Left lung (tissue), 10 donors: ENCODE measurements around the gene KDM3B. TPM values are rescaled to one million over a fixed set of nuclear protein-coding genes. Genes with fewer than 3 reads are reported as not detected.

Source experiments
- ATAC-seq: fragments of 200-7000 bp; cut with Tn5 transposase; one replicate; pipeline ENCODE4 v1.9.1; 2020; ENCODE audit warnings: moderate library complexity
- DNase-seq, 4 donors: peaks; one replicate each; pipeline ENCODE4 v3.0.0-alpha.2; 2013 to 2020
- H3K27ac ChIP-seq, 2 donors: fragments of 200-600 bp; sonication (generic) in 1 of 2; one replicate each; pipeline versions ENCODE4 v1.5.0 to v1.8.0; 2020 to 2021
- H3K27me3 ChIP-seq, 2 donors: fragments of 200-600 bp; sonication (generic) in 1 of 2; one replicate each; pipeline versions ENCODE4 v1.5.0 to v1.8.0; 2020 to 2021
- H3K36me3 ChIP-seq, 2 donors: fragments of 200-600 bp; sonication (generic) in 1 of 2; one replicate each; pipeline versions ENCODE4 v1.5.0 to v1.8.0; 2020 to 2021
- H3K4me1 ChIP-seq, 2 donors: fragments of 200-600 bp; one replicate each; pipeline ENCODE4 v1.8.0; 2021
- H3K4me3 ChIP-seq, 2 donors: fragments of 200-600 bp; sonication (generic) in 1 of 2; one replicate each; pipeline versions ENCODE4 v1.5.0 to v1.8.0; 2020 to 2021; ENCODE audit warnings: mild to moderate bottlenecking in 1 of 2
- H3K9me3 ChIP-seq, 2 donors: fragments of 200-600 bp; sonication (generic) in 1 of 2; one replicate each; pipeline versions ENCODE4 v1.5.0 to v1.8.0; 2020 to 2021
- CTCF ChIP-seq, 2 donors: fragments of 200-600 bp; sonication (generic) in 1 of 2; IDR thresholded peaks; one replicate each; pipeline versions ENCODE4 v1.5.0 to v1.8.0; 2021; ENCODE audit warnings: antibody characterized with exemption in 2 of 2
- intact Hi-C, 2 donors: fragments of 100-400 bp; cut with DNase I; formaldehyde crosslinking; loops; one replicate each; pipeline versions ENCODE4 v1.11.2 to v1.14.2; 2022
- polyA plus RNA-seq, 6 donors: library from polyadenylated mRNA; unstranded; fragments of 120-200 nt; gene quantifications; one replicate each; pipeline ENCODE4 v1.2.1, GENCODE V29; 2013; ENCODE audit not compliant: insufficient read length in 6 of 6
- total RNA-seq, 2 donors: library from RNA; stranded (reverse); fragmentation: NEBNext Ultra II Directional; extraction: Animal tissue kit (Norgen Biotek cat#: 25700); gene quantifications; one replicate each; pipeline ENCODE4 v1.2.1, GENCODE V29; 2021
- donor health status: DM: no; HTN: yes; CAD: no.
- donor health status: DM: no; HTN: no; CAD: no.

KDM3B gene
- total and polyA plus RNA-seq, 8 donors = 47.5 to 96.3 (median 79.5) TPM

- TF ChIP-seq CTCF (IDR thresholded peaks at IDR 0.05) = peak; percentile 88 to 97
- peak overlapping the region; percentile 84 for H3K4me3 ChIP-seq
- DNase-seq (peak; percentile 96 to 99 (median 99)), ATAC-seq (peak; percentile 80)
- H3K27ac ChIP-seq = peak overlapping the region; percentile 95 to 99
- peaks cover 0 to 18% of the 10 kb centered on the region in 2 donors for H3K36me3 ChIP-seq
- intact Hi-C loops = no loop called here
- peaks cover 24 to 48% of the 10 kb centered on the region in 2 donors for H3K4me1 ChIP-seq
- H3K27me3 ChIP-seq = peaks cover 0 to 8% of the 10 kb centered on the region in 2 donors
- no peaks in the 10 kb centered on the region for H3K9me3 ChIP-seq
These were observed 111.5 kb downstream of the KDM3B start for GRCh38 chr5:138464008-138464387.

- Histone ChIP-seq H3K27ac (peak overlapping the region; percentile 95 to 99), H3K4me3 (peak overlapping the region; percentile 84), H3K36me3 (peaks cover 0 to 18% of the 10 kb centered on the region in 2 donors), H3K27me3 (peaks cover 0 to 8% of the 10 kb centered on the region in 2 donors), H3K9me3 (no peaks in the 10 kb centered on the region), H3K4me1 (peaks cover 24 to 42% of the 10 kb centered on the region in 2 donors)
- no peak for TF ChIP-seq CTCF (IDR thresholded peaks at IDR 0.05)
- ATAC-seq = peak; percentile 86
- peak; percentile 96 to 99 (median 98) for DNase-seq
- intact Hi-C loops = no loop called here
These were observed 112.1 kb downstream of the KDM3B start for GRCh38 chr5:138464388-138465260.

- TF ChIP-seq CTCF (IDR thresholded peaks at IDR 0.05) = no peak
- intact Hi-C loops = no loop called here
- peaks cover 0 to 18% of the 10 kb centered on the region in 2 donors for H3K36me3 ChIP-seq
- peak; percentile 95 to 97 (median 96) for DNase-seq
- H3K27me3 ChIP-seq = peaks cover 0 to 8% of the 10 kb centered on the region in 2 donors
- peaks cover 24 to 42% of the 10 kb centered on the region in 2 donors for H3K4me1 ChIP-seq
- peak within 1 kb of the TSS; percentile 84 for H3K4me3 ChIP-seq
- H3K27ac ChIP-seq = peak within 1 kb of the TSS; percentile 95 to 99
- H3K9me3 ChIP-seq = no peaks in the 10 kb centered on the region
- ATAC-seq = peak; percentile 71
These were observed 113.0 kb downstream of the KDM3B start, which contains the start of gene EGR1 for GRCh38 chr5:138465261-138466124. TSS of gene EGR1 (plus strand) at chr5:138465479. CDS start at chr5:138465762, 283 bp downstream.

- Histone ChIP-seq H3K36me3 (peaks cover 0 to 18% of the 10 kb centered on the region in 2 donors), H3K27ac (no peak overlapping the region), H3K4me3 (peak overlapping the region; percentile 84), H3K9me3 (no peaks in the 10 kb centered on the region), H3K4me1 (peaks cover 24 to 42% of the 10 kb centered on the region in 2 donors), H3K27me3 (peaks cover 0 to 8% of the 10 kb centered on the region in 2 donors)
- no peak for TF ChIP-seq CTCF (IDR thresholded peaks at IDR 0.05)
- intact Hi-C loops = no loop called here
- DNase-seq (peak in 2 of 4 donors; percentile 27 to 60), ATAC-seq (no peak)
These were observed 113.8 kb downstream of the KDM3B start for GRCh38 chr5:138466125-138466899.
